SK-N-SH (cell line): ENCODE results near the gene DLD. TPM values are rescaled to one million over a fixed set of nuclear protein-coding genes. Genes with fewer than 3 reads are reported as not detected.

Experiments
- CTCF ChIA-PET: fragments of 300-600, 350-600 bp; formaldehyde crosslinking; extraction: SDS; loops from one replicate; lab custom pipeline; 2021; lab: Yijun Ruan, JAX
- POLR2A ChIA-PET: fragments of 350-600 bp; sonication (Branson Sonifier 250); formaldehyde crosslinking; extraction: SDS; loops from one replicate; lab custom pipeline; 2020; ENCODE audit warnings: antibody characterized with exemption, inconsistent platforms; lab: Yijun Ruan, JAX
- DNase-seq: peaks from one replicate; pipeline ENCODE4 v3.0.0; 2012
- H2AFZ ChIP-seq: fragments of 200-600 bp; sonication (generic); 2 replicates; pipeline ENCODE4 v1.8.1; 2016; ENCODE audit warnings: antibody characterized with exemption, mild to moderate bottlenecking, low read depth
- H3F3A ChIP-seq: fragments of 200-600 bp; sonication (generic); replicated peaks from 2 replicates; pipeline ENCODE3; 2016; ENCODE audit warnings: antibody characterized with exemption, mild to moderate bottlenecking; ENCODE audit not compliant: insufficient read depth
- H3K27ac ChIP-seq, 2 experiments: fragments of 200-500 bp in 1 of 2; fragments of 200-600 bp in 1 of 2; sonication (Bioruptor generic) in 1 of 2; sonication (generic), shearing (Covaris generic) in 1 of 2; 2 replicates each; pipeline versions ENCODE4 v1.5.1 to v1.6.1; 2014 to 2016; ENCODE audit warnings: low read depth in 2 of 2, inconsistent platforms in 1 of 2, low read length in 1 of 2, mild to moderate bottlenecking in 1 of 2, mixed read lengths in 1 of 2
- H3K27me3 ChIP-seq: fragments of 200-600 bp; sonication (generic), shearing (Covaris generic); 2 replicates; pipeline ENCODE4 v1.6.1; 2016; ENCODE audit warnings: mixed run types; ENCODE audit not compliant: insufficient read depth
- H3K36me3 ChIP-seq, 2 experiments: fragments of 200-500 bp in 1 of 2; fragments of 200-600 bp in 1 of 2; sonication (Bioruptor generic) in 1 of 2; sonication (generic) in 1 of 2; replicated peaks in 1 of 2; 2 replicates each; pipeline versions ENCODE3 to v1.5.1; 2014 to 2016; ENCODE audit warnings: low read length in 1 of 2, mild to moderate bottlenecking in 1 of 2; ENCODE audit not compliant: insufficient read depth in 2 of 2, control insufficient read depth in 1 of 2
- H3K4me1 ChIP-seq, 2 experiments: fragments of 200-500 bp in 1 of 2; fragments of 200-600 bp in 1 of 2; sonication (Bioruptor generic) in 1 of 2; sonication (generic), shearing (Covaris generic) in 1 of 2; 2 replicates each; pipeline versions ENCODE4 v1.5.1 to v1.6.1; 2014 to 2016; ENCODE audit warnings: low read depth in 1 of 2, low read length in 1 of 2, mixed run types in 1 of 2; ENCODE audit not compliant: insufficient read depth in 2 of 2, control insufficient read depth in 1 of 2
- H3K4me2 ChIP-seq: fragments of 200-600 bp; sonication (generic), shearing (Covaris generic); 2 replicates; pipeline ENCODE4 v1.6.1; 2017; ENCODE audit warnings: mixed run types
- H3K4me3 ChIP-seq, 2 experiments: fragments of 200-500 bp in 1 of 2; fragments of 200-600 bp in 1 of 2; sonication (Bioruptor generic) in 1 of 2; sonication (generic), shearing (Covaris generic) in 1 of 2; 2 replicates each; pipeline versions ENCODE4 v1.5.1 to v1.8.1; 2014 to 2016; ENCODE audit warnings: low read depth in 2 of 2, inconsistent platforms in 1 of 2, low read length in 1 of 2, mild to moderate bottlenecking in 1 of 2, mixed read lengths in 1 of 2, moderate library complexity in 1 of 2
- H3K79me2 ChIP-seq: fragments of 200-600 bp; sonication (generic); 2 replicates; pipeline ENCODE4 v1.8.1; 2017; ENCODE audit warnings: mild to moderate bottlenecking; ENCODE audit not compliant: insufficient read depth
- H3K9ac ChIP-seq: fragments of 200-600 bp; sonication (generic); 2 replicates; pipeline ENCODE4 v1.6.1; 2017; ENCODE audit warnings: mixed run types
- H3K9me2 ChIP-seq: fragments of 200-600 bp; sonication (generic); 2 replicates; pipeline ENCODE4 v1.6.1; 2017; ENCODE audit warnings: mixed run types
- H3K9me3 ChIP-seq: fragments of 200-600 bp; sonication (generic); 2 replicates; pipeline ENCODE4 v1.6.1; 2017; ENCODE audit warnings: mixed run types, mild to moderate bottlenecking, moderate library complexity
- H4K20me1 ChIP-seq: fragments of 200-600 bp; sonication (generic); 2 replicates; pipeline ENCODE4 v1.6.1; 2017; ENCODE audit warnings: mild to moderate bottlenecking, mixed run types; ENCODE audit not compliant: insufficient read depth
- CTCF ChIP-seq: fragments of 200-600 bp; sonication (generic); IDR thresholded peaks from 2 replicates; pipeline ENCODE4 v1.6.1; 2017; ENCODE audit warnings: antibody characterized with exemption, mild to moderate bottlenecking, moderate library complexity
- FOXM1 ChIP-seq: IDR thresholded peaks from 2 replicates; pipeline ENCODE4 v1.4.0; 2012; ENCODE audit warnings: low read depth, mild to moderate bottlenecking
- GABPA ChIP-seq: IDR thresholded peaks from 2 replicates; pipeline ENCODE4 v1.4.0; 2012; ENCODE audit warnings: low read depth, mild to moderate bottlenecking
- GATA2 ChIP-seq: sonication (generic); formaldehyde crosslinking; IDR thresholded peaks from 2 replicates; pipeline ENCODE4 v1.5.0; 2020; ENCODE audit warnings: mild to moderate bottlenecking, missing genetic modification reagents
- IRF3 ChIP-seq: fragments of 150-350 bp; IDR thresholded peaks from 2 replicates; pipeline ENCODE4 v1.6.1; 2016; ENCODE audit warnings: mild to moderate bottlenecking, low read depth, low read length
- JUND ChIP-seq: IDR thresholded peaks from 2 replicates; pipeline ENCODE4 v1.4.0; 2012
- MXI1 ChIP-seq: IDR thresholded peaks from 2 replicates; pipeline ENCODE4 v1.6.1; 2012; ENCODE audit warnings: mild to moderate bottlenecking, low read depth, low read length, improper control_type of control experiment
- NFIC ChIP-seq: IDR thresholded peaks from 2 replicates; pipeline ENCODE4 v1.4.0; 2012; ENCODE audit warnings: borderline replicate concordance
- NRF1 ChIP-seq: IDR thresholded peaks from 2 replicates; pipeline ENCODE4 v1.6.1; 2012; ENCODE audit warnings: low read depth, mild to moderate bottlenecking, low read length
- POLR2AphosphoS5 ChIP-seq: IDR thresholded peaks from 2 replicates; pipeline ENCODE4 v1.6.1; 2012; ENCODE audit warnings: low read depth, low read length
- SMC3 ChIP-seq: IDR thresholded peaks from 2 replicates; pipeline ENCODE4 v1.6.1; 2012; ENCODE audit warnings: low read depth, low read length, improper control_type of control experiment
- TAF1 ChIP-seq: IDR thresholded peaks from 2 replicates; pipeline ENCODE4 v1.6.1; 2012; ENCODE audit warnings: low read depth, mild to moderate bottlenecking, low read length, moderate library complexity, borderline replicate concordance
- TEAD4 ChIP-seq: IDR thresholded peaks from 2 replicates; pipeline ENCODE4 v1.4.0; 2012; ENCODE audit warnings: mild to moderate bottlenecking, borderline replicate concordance; ENCODE audit not compliant: insufficient read depth
- USF2 ChIP-seq: fragments of 150-350 bp; IDR thresholded peaks from 2 replicates; pipeline ENCODE4 v1.6.1; 2017; ENCODE audit warnings: antibody characterized with exemption, low read length, low read depth, borderline replicate concordance
- ZBTB33 ChIP-seq: IDR thresholded peaks from 2 replicates; pipeline ENCODE4 v1.4.0; 2012; ENCODE audit warnings: low read depth, borderline replicate concordance
- WGBS: methylation state at CpG from one replicate; pipeline ENCODE4 v1.1.6; 2017; ENCODE audit warnings: low lambda C conversion rate; 5-methylcytosine and 5-hydroxymethylcytosine counted together
- polyA plus RNA-seq, 3 experiments: library from polyadenylated mRNA; depleted of rRNA; stranded (reverse); fragments of >200 nt; gene quantifications; 2 replicates each; pipeline ENCODE4 v1.2.3, GENCODE V29; 2012

The DLD gene
- polyA plus RNA-seq, 1 of the 3 experiments (the other 2 are of a cell fraction) = 140 TPM

GRCh38 chr7:107842213-107842612 lies 48.8 kb upstream of the DLD start:
- DNase-seq = no peak
- Histone ChIP-seq H3K9ac (no peak overlapping the region), H3K27me3 (no peaks in the 10 kb centered on the region; the same call in 1 of the 2 replicates), H3K9me2 (no peaks in the 10 kb centered on the region), H3K4me2 (no peak overlapping the region), H3K4me1 (no peaks in the 10 kb centered on the region), H3K27ac (no peak overlapping the region), H3K9me3 (no peaks in the 10 kb centered on the region), H3K36me3 (no peaks in the 10 kb centered on the region), H4K20me1 (no peaks in the 10 kb centered on the region), H2AFZ (no peak overlapping the region), H3F3A (no peaks in the 10 kb centered on the region), H3K79me2 (no peaks in the 10 kb centered on the region), H3K4me3 (no peak overlapping the region)
- ChIA-PET POLR2A (no interaction called here), CTCF (interaction anchor here (1.1 kb wide), 2 partner anchors 9 to 32 kb away, joined by 3 to 4 read pairs; no protein-coding TSS in a partner anchor)
- WGBS = 80% methylated on average over 3 of the region's 3 CpGs
- TF ChIP-seq SMC3 = no peak
- TF ChIP-seq TEAD4 = no peak
- no peak for TF ChIP-seq NFIC
- no peak for TF ChIP-seq GABPA
- TF ChIP-seq IRF3 = no peak

GRCh38 chr7:107843184-107843583 lies 47.8 kb upstream of the DLD start:
- no peak overlapping the region for H2AFZ ChIP-seq
- no peaks in the 10 kb centered on the region for H4K20me1 ChIP-seq
- POLR2A ChIA-PET = no interaction called here
- H3F3A ChIP-seq = no peaks in the 10 kb centered on the region
- H3K79me2 ChIP-seq = no peaks in the 10 kb centered on the region
- no peaks in the 10 kb centered on the region for H3K36me3 ChIP-seq
- DNase-seq = no peak
- no peak overlapping the region for H3K9ac ChIP-seq
- no peaks in the 10 kb centered on the region for H3K4me1 ChIP-seq
- no peak overlapping the region for H3K4me2 ChIP-seq
- TF ChIP-seq POLR2AphosphoS5 (no peak), TAF1 (no peak), USF2 (no peak), GATA2 (no peak), MXI1 (no peak), CTCF (no peak), JUND (no peak), FOXM1 (no peak), NRF1 (no peak), ZBTB33 (no peak)
- TF ChIP-seq, all 33 proteins: peak for 0
- Histone ChIP-seq H3K27me3 (no peaks in the 10 kb centered on the region), H3K9me3 (no peaks in the 10 kb centered on the region), H3K4me3 (no peak overlapping the region), H3K9me2 (no peaks in the 10 kb centered on the region), H3K27ac (no peak overlapping the region)
- WGBS = 88% methylated on average over 16 of the region's 16 CpGs
- CTCF ChIA-PET = interaction anchor here (1.0 to 1.1 kb wide), 2 partner anchors 31 to 100 kb away, joined by 4 read pairs; partner anchors contain the start of gene CBLL1
